ENCODE results near the gene MRC1. TPM values are rescaled to one million over a fixed set of nuclear protein-coding genes. Genes with fewer than 3 reads are reported as not detected.

Gene MRC1
- total RNA-seq, 1 donor from 2014 or later = 0.07 TPM

DNA sequence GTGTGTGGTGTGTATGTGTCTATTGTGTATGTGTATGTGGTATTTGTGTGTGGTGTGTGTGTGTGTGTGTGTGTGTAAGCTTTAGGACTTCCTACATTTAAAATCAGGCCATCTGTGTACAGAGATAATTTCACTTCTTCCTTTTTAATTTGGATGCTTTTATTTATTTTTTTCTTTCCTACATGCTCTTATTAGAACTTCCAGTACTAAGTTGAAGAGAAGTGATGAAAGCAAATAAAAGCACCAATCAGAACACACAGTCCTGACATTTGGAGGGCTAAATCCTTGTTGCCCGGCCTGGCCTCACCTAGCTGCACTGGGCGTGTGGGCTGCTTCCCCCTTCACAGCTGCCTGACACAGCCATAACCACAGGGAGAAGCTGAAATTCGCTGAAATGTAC lies 3.8 kb upstream of the MRC1 start:
- TF ChIP-seq, protein P1, sequence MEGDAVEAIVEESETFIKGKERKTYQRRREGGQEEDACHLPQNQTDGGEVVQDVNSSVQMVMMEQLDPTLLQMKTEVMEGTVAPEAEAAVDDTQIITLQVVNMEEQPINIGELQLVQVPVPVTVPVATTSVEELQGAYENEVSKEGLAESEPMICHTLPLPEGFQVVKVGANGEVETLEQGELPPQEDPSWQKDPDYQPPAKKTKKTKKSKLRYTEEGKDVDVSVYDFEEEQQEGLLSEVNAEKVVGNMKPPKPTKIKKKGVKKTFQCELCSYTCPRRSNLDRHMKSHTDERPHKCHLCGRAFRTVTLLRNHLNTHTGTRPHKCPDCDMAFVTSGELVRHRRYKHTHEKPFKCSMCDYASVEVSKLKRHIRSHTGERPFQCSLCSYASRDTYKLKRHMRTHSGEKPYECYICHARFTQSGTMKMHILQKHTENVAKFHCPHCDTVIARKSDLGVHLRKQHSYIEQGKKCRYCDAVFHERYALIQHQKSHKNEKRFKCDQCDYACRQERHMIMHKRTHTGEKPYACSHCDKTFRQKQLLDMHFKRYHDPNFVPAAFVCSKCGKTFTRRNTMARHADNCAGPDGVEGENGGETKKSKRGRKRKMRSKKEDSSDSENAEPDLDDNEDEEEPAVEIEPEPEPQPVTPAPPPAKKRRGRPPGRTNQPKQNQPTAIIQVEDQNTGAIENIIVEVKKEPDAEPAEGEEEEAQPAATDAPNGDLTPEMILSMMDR (IDR thresholded peaks at IDR 0.05; ENCODE audit: insufficient read depth, low read depth, low read length) = no peak
- no peak for TF ChIP-seq EZH2 (IDR thresholded peaks at IDR 0.05; ENCODE audit: insufficient read depth, low read length)
- DNase-seq (ENCODE audit: low read depth) (no peak), FAIRE-seq (no peak)
- Mint-ChIP-seq H3K9me3 (ENCODE audit: unreplicated experiment) (peaks cover 3% of the 10 kb centered on the region), H3K4me3 (ENCODE audit: unreplicated experiment) (no peak overlapping the region), H3K4me1 (ENCODE audit: low read depth, unreplicated experiment) (no peaks in the 10 kb centered on the region), H3K36me3 (ENCODE audit: low read depth, unreplicated experiment) (no peaks in the 10 kb centered on the region), H3K27ac (ENCODE audit: unreplicated experiment) (no peak overlapping the region), H3K27me3 (ENCODE audit: low read depth, unreplicated experiment) (peaks cover 4% of the 10 kb centered on the region)
- Histone ChIP-seq H3K9me3 (ENCODE audit: insufficient read depth, low read depth, low read length) (no peaks in the 10 kb centered on the region), H4K20me1 (ENCODE audit: insufficient read depth, low read length) (no peaks in the 10 kb centered on the region), H3K27me3 (ENCODE audit: insufficient read depth, low read length) (no peaks in the 10 kb centered on the region), H3K4me3 (ENCODE audit: insufficient read depth, low read depth, low read length) (no peak overlapping the region), H3K79me2 (ENCODE audit: insufficient read depth, low read length) (no peaks in the 10 kb centered on the region), H3K4me2 (ENCODE audit: low read length) (no peak overlapping the region), H3K4me1 (ENCODE audit: insufficient read depth, low read length) (no peaks in the 10 kb centered on the region), H3K36me3 (ENCODE audit: insufficient read depth, low read length) (no peaks in the 10 kb centered on the region), H3K9ac (ENCODE audit: low read length) (no peak overlapping the region), H3K27ac (ENCODE audit: low read depth, low read length) (no peak overlapping the region), H2AFZ (ENCODE audit: low read depth, low read length) (no peak overlapping the region)

DNA sequence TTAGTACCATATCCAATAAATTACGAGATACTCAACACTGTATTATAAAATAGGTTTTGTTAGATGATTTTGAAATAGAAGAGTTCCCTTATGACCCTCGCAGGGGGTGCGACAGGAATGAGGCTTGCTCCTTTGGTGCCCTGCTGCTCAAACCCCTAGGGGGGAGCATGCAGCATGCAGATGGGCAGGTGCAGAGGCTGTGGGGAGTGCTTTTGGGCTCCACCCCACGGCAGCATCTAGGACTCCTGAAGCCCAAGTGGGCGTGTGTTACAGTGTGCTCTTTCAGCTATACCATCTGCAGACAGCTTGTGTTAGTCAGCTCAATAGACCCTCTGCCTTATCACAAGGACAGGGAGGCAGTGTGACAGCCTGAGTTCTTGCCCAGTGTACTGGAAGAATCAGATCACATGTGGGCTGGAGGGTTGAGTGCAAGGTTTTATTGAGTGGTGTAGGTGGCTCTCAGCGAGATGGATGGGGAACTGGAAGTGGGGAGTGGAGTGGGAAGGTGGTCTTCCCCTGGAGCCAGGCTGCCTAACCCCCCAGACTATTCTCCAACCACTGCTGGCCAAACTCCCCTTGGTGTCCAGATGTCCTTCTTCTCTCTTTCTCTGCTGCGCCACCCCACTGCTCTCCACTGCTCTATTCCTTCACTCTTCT lies 3.1 kb upstream of the MRC1 start:
- H3K4me2 ChIP-seq (ENCODE audit: low read length) = no peak overlapping the region
- DNase-seq (ENCODE audit: low read depth) (no peak), FAIRE-seq (no peak)
- no peak overlapping the region for H3K27ac Mint-ChIP-seq (ENCODE audit: unreplicated experiment)
- no peaks in the 10 kb centered on the region for H3K4me1 ChIP-seq (ENCODE audit: insufficient read depth, low read length)
- H4K20me1 ChIP-seq (ENCODE audit: insufficient read depth, low read length) = no peaks in the 10 kb centered on the region
- no peak for TF ChIP-seq EZH2 (IDR thresholded peaks at IDR 0.05; ENCODE audit: insufficient read depth, low read length)
- TF ChIP-seq, protein P1 (IDR thresholded peaks at IDR 0.05; ENCODE audit: insufficient read depth, low read depth, low read length) = no peak
- no peak overlapping the region for H2AFZ ChIP-seq (ENCODE audit: low read depth, low read length)
- H3K9me3 ChIP-seq (ENCODE audit: insufficient read depth, low read depth, low read length) = no peaks in the 10 kb centered on the region
- H3K79me2 ChIP-seq (ENCODE audit: insufficient read depth, low read length) = no peaks in the 10 kb centered on the region
- H3K9ac ChIP-seq (ENCODE audit: low read length) = no peak overlapping the region
- H3K36me3 Mint-ChIP-seq (ENCODE audit: low read depth, unreplicated experiment) = no peaks in the 10 kb centered on the region
- no peaks in the 10 kb centered on the region for H3K27me3 ChIP-seq (ENCODE audit: insufficient read depth, low read length)
- no peak overlapping the region for H3K27ac ChIP-seq (ENCODE audit: low read depth, low read length)
- H3K27me3 Mint-ChIP-seq (ENCODE audit: low read depth, unreplicated experiment) = peaks cover 4% of the 10 kb centered on the region
- no peaks in the 10 kb centered on the region for H3K36me3 ChIP-seq (ENCODE audit: insufficient read depth, low read length)
- peaks cover 3% of the 10 kb centered on the region for H3K9me3 Mint-ChIP-seq (ENCODE audit: unreplicated experiment)
- H3K4me1 Mint-ChIP-seq (ENCODE audit: low read depth, unreplicated experiment) = no peaks in the 10 kb centered on the region
- H3K4me3 ChIP-seq (ENCODE audit: insufficient read depth, low read depth, low read length) = no peak overlapping the region
- no peak overlapping the region for H3K4me3 Mint-ChIP-seq (ENCODE audit: unreplicated experiment)

DNA sequence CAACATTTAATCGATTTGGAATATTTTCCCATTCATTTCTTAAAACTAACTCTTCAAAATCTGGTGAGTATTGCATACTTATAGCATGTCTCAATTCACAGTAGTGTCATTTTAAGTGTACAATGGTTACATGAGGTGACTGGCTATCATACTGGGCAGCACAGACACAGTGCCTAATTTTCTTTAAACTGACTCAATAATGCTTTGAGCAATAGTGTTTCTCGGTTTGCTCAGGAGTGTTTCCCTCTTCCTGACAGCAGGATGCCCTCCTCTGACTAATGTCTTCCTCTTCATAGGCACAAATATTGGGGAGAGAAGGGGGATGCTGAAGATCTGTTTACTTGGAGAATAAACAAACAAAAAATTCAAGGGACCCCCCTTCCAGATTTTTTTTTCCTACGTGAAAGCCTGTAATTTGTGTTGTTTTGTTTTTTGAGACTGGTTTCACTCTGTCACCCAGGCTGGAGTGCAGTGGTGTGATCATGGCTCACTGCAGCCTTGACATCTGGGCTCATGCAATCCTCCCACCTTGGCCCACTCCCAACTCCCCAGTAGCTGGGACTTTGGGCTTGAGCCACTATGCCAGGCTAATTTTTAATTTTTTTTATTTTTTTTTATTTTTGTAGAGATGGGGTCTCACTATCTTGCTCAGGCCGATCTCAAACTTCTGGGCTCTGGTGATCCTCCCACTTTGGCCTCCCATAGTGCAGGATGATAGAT lies 2.2 kb downstream of the MRC1 start:
- Mint-ChIP-seq H3K4me3 (ENCODE audit: unreplicated experiment) (no peak overlapping the region), H3K27me3 (ENCODE audit: low read depth, unreplicated experiment) (peaks cover 4% of the 10 kb centered on the region), H3K9me3 (ENCODE audit: unreplicated experiment) (no peaks in the 10 kb centered on the region), H3K27ac (ENCODE audit: unreplicated experiment) (no peak overlapping the region), H3K36me3 (ENCODE audit: low read depth, unreplicated experiment) (no peaks in the 10 kb centered on the region), H3K4me1 (ENCODE audit: low read depth, unreplicated experiment) (no peaks in the 10 kb centered on the region)
- no peak overlapping the region for H3K4me3 ChIP-seq (ENCODE audit: insufficient read depth, low read depth, low read length)
- DNase-seq (ENCODE audit: low read depth) (no peak), FAIRE-seq (no peak)
- H3K27ac ChIP-seq (ENCODE audit: low read depth, low read length) = no peak overlapping the region
- no peaks in the 10 kb centered on the region for H3K36me3 ChIP-seq (ENCODE audit: insufficient read depth, low read length)
- H3K9ac ChIP-seq (ENCODE audit: low read length) = no peak overlapping the region
- no peaks in the 10 kb centered on the region for H4K20me1 ChIP-seq (ENCODE audit: insufficient read depth, low read length)
- H3K79me2 ChIP-seq (ENCODE audit: insufficient read depth, low read length) = no peaks in the 10 kb centered on the region
- H3K9me3 ChIP-seq (ENCODE audit: insufficient read depth, low read depth, low read length) = no peaks in the 10 kb centered on the region
- no peaks in the 10 kb centered on the region for H3K27me3 ChIP-seq (ENCODE audit: insufficient read depth, low read length)
- TF ChIP-seq EZH2 (IDR thresholded peaks at IDR 0.05; ENCODE audit: insufficient read depth, low read length) = no peak
- TF ChIP-seq, protein P1 (IDR thresholded peaks at IDR 0.05; ENCODE audit: insufficient read depth, low read depth, low read length) = no peak
- no peak overlapping the region for H3K4me2 ChIP-seq (ENCODE audit: low read length)
- no peak overlapping the region for H2AFZ ChIP-seq (ENCODE audit: low read depth, low read length)
- H3K4me1 ChIP-seq (ENCODE audit: insufficient read depth, low read length) = no peaks in the 10 kb centered on the region
